Vagina (tissue), 2 donors: ENCODE measurements around the gene PAQR4.

ENCODE experiments used
- POLR2A ChIP-seq, 2 donors: fragments of 450-650 bp; IDR thresholded peaks; one replicate each; pipeline ENCODE4 v1.6.1; 2017; ENCODE audit warnings: antibody characterized with exemption in 2 of 2, mild to moderate bottlenecking in 2 of 2, moderate library complexity in 2 of 2
- TF ChIP-seq, protein P1 (sequence below), 3 experiments: fragments of 450-650 bp in 2 of 3; fragments of 200-600 bp in 1 of 3; sonication (generic) in 1 of 3; IDR thresholded peaks; one replicate each; pipeline ENCODE4 v1.5.1; 2017 to 2019; ENCODE audit warnings: antibody characterized with exemption in 3 of 3, mild to moderate bottlenecking in 2 of 3, moderate library complexity in 2 of 3

DNA sequence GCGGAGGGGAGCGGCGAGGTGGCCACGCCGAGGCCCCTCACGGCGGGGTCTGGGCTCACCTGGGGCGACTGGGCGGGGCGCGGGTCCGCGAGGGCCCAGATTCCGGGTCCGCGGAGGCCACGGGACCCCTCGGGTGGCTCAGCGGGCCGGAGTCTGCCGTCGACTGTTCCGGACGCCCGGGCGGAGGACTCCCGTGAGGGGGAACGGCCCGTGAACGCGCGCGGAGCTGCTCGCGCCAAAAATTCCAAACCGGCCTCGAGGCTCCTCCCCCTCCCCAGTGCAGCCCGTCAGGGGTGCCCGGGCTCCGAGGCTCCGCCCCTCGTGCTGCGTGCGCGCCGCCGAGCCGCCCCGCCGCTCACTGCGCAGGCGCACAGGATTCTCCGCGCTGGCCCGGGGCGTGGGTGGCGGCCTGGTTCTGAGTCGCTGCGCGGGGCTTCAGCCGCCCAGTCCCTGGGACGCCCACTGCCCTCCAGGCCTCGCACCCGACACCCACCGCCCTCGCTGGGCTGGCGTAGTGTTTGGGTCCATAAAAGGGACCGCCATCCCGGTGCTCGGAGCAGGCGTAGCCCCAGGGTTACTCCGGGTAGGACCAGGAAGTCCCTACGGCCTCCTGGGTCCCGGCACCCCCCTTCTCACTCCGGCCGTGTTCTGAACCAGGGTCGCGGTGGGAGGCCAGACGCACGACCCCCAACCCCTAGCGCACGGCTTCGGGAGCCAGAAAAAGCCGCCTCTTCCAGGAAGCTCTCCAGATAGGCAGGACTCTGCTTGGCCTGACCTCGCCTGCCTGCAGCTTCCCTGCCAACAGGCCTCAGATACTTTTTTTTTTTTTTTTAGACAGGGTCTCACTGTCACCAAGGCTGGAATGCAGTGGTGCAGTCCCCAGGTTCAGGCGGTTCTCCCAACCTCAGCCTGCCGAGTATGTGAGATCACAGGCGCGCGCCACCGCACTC is 11.4 kb downstream of the PAQR4 start, which contains the start of gene PKMYT1:
- TF ChIP-seq, protein P1, sequence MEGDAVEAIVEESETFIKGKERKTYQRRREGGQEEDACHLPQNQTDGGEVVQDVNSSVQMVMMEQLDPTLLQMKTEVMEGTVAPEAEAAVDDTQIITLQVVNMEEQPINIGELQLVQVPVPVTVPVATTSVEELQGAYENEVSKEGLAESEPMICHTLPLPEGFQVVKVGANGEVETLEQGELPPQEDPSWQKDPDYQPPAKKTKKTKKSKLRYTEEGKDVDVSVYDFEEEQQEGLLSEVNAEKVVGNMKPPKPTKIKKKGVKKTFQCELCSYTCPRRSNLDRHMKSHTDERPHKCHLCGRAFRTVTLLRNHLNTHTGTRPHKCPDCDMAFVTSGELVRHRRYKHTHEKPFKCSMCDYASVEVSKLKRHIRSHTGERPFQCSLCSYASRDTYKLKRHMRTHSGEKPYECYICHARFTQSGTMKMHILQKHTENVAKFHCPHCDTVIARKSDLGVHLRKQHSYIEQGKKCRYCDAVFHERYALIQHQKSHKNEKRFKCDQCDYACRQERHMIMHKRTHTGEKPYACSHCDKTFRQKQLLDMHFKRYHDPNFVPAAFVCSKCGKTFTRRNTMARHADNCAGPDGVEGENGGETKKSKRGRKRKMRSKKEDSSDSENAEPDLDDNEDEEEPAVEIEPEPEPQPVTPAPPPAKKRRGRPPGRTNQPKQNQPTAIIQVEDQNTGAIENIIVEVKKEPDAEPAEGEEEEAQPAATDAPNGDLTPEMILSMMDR (IDR thresholded peaks at IDR 0.05): no peak
- TF ChIP-seq POLR2A (IDR thresholded peaks at IDR 0.05): peak in 1 of 2 donors; percentile 89
